Upper lobe of right lung (tissue), 1 donor: ENCODE measurements around the gene WDPCP. TPM values are rescaled to one million over a fixed set of nuclear protein-coding genes. Genes with fewer than 3 reads are reported as not detected.
"Not testable (repeated sequence)": the region's sequence is repeated elsewhere in the genome, so short reads cannot be mapped to it uniquely, and the experiment has no call there.

Experiments
- ATAC-seq: fragments of 200-7000 bp; cut with Tn5 transposase; one replicate; pipeline ENCODE4 v1.9.1; 2020; ENCODE audit warnings: mild to moderate bottlenecking, moderate library complexity
- DNase-seq: peaks from one replicate; pipeline ENCODE4 v3.0.0-alpha.2; 2020
- H3K27ac ChIP-seq: fragments of 200-600 bp; one replicate; pipeline ENCODE4 v1.8.0; 2022
- H3K27me3 ChIP-seq: fragments of 200-600 bp; one replicate; pipeline ENCODE4 v1.8.0; 2022; ENCODE audit warnings: mild to moderate bottlenecking
- H3K36me3 ChIP-seq: fragments of 200-600 bp; one replicate; pipeline ENCODE4 v1.8.0; 2022
- H3K4me1 ChIP-seq: fragments of 200-600 bp; one replicate; pipeline ENCODE4 v1.8.0; 2022
- H3K4me3 ChIP-seq: fragments of 200-600 bp; one replicate; pipeline ENCODE4 v1.8.0; 2022; ENCODE audit warnings: mild to moderate bottlenecking
- H3K9me3 ChIP-seq: fragments of 200-600 bp; one replicate; pipeline ENCODE4 v1.8.0; 2022
- CTCF ChIP-seq: fragments of 200-600 bp; IDR thresholded peaks from one replicate; pipeline ENCODE4 v1.8.0; 2022; ENCODE audit warnings: antibody characterized with exemption
- intact Hi-C: fragments of 100-400 bp; cut with DNase I; formaldehyde crosslinking; loops from one replicate; pipeline ENCODE4 v1.11.0; 2022
- total RNA-seq: library from RNA; stranded (reverse); fragmentation: NEBNext Ultra II Directional; extraction: Animal tissue kit (Norgen Biotek cat#: 25700); gene quantifications from one replicate; pipeline ENCODE4 v1.2.1, GENCODE V29; 2021
- donor health status: DM: no; HTN: yes; CAD: no; lungs with severe emphysema.

The WDPCP gene
- total RNA-seq, 1 donor from 2014 or later = 8.6 TPM

GRCh38 chr2:63576546-63576945 is 11.7 kb downstream of the WDPCP start:
- DNase-seq (no peak), ATAC-seq (no peak)
- no peaks in the 10 kb centered on the region for H3K9me3 ChIP-seq
- no peak overlapping the region for H3K27ac ChIP-seq
- no peak overlapping the region for H3K4me3 ChIP-seq
- H3K27me3 ChIP-seq = no peaks in the 10 kb centered on the region
- no peak for TF ChIP-seq CTCF
- no peaks in the 10 kb centered on the region for H3K4me1 ChIP-seq
- intact Hi-C loops = no loop called here
- no peaks in the 10 kb centered on the region for H3K36me3 ChIP-seq

- H3K4me1 ChIP-seq, ATAC-seq, H3K9me3 ChIP-seq, DNase-seq, H3K27me3 ChIP-seq, H3K4me3 ChIP-seq, H3K36me3 ChIP-seq, H3K27ac ChIP-seq, intact Hi-C loops: not testable (repeated sequence)
Observed at GRCh38 chr2:63573726-63574345, 14.4 kb downstream of the WDPCP start.

GRCh38 chr2:63573026-63573425 is 15.3 kb downstream of the WDPCP start:
- H3K36me3 ChIP-seq, H3K27ac ChIP-seq, H3K4me1 ChIP-seq, H3K4me3 ChIP-seq, intact Hi-C loops, H3K9me3 ChIP-seq, H3K27me3 ChIP-seq, DNase-seq, ATAC-seq: not testable (repeated sequence)

- no peaks in the 10 kb centered on the region for H3K4me1 ChIP-seq
- no peak for ATAC-seq
- no peaks in the 10 kb centered on the region for H3K9me3 ChIP-seq
- H3K27me3 ChIP-seq = no peaks in the 10 kb centered on the region
- H3K27ac ChIP-seq = no peak overlapping the region
- H3K4me3 ChIP-seq = no peak overlapping the region
- no peak for TF ChIP-seq CTCF
- no peak for DNase-seq
- no peaks in the 10 kb centered on the region for H3K36me3 ChIP-seq
- intact Hi-C loops = no loop called here
Observed at GRCh38 chr2:63572001-63572400, 16.3 kb downstream of the WDPCP start.

- no peaks in the 10 kb centered on the region for H3K27me3 ChIP-seq
- intact Hi-C loops = no loop called here
- H3K4me3 ChIP-seq = no peak overlapping the region
Observed at GRCh38 chr2:63571291-63571690, 17.0 kb downstream of the WDPCP start.

GRCh38 chr2:63569740-63570139 is 18.5 kb downstream of the WDPCP start:
- Histone ChIP-seq H3K4me3 (no peak overlapping the region), H3K27ac (no peak overlapping the region), H3K27me3 (no peaks in the 10 kb centered on the region), H3K9me3 (no peaks in the 10 kb centered on the region), H3K4me1 (no peaks in the 10 kb centered on the region), H3K36me3 (no peaks in the 10 kb centered on the region)
- intact Hi-C loops = no loop called here
- no peak for ATAC-seq
- no peak for DNase-seq
- no peak for TF ChIP-seq CTCF

More at GRCh38 chr2:63571291-63571690, 17.0 kb downstream of the WDPCP start:
- Histone ChIP-seq H3K27ac (no peak overlapping the region), H3K4me1 (no peaks in the 10 kb centered on the region), H3K36me3 (no peaks in the 10 kb centered on the region), H3K9me3 (no peaks in the 10 kb centered on the region)
- ATAC-seq (no peak), DNase-seq (no peak)
- TF ChIP-seq CTCF = no peak

- ATAC-seq (no peak), DNase-seq (no peak)
- Histone ChIP-seq H3K27me3 (no peaks in the 10 kb centered on the region), H3K4me3 (no peak overlapping the region), H3K27ac (no peak overlapping the region), H3K36me3 (no peaks in the 10 kb centered on the region), H3K9me3 (peaks cover 5% of the 10 kb centered on the region), H3K4me1 (no peaks in the 10 kb centered on the region)
- no peak for TF ChIP-seq CTCF
- intact Hi-C loops = no loop called here
Observed at GRCh38 chr2:63562751-63563150, 25.5 kb downstream of the WDPCP start.

- DNase-seq, H3K36me3 ChIP-seq, ATAC-seq, H3K9me3 ChIP-seq, intact Hi-C loops, H3K4me3 ChIP-seq, H3K27me3 ChIP-seq, H3K4me1 ChIP-seq, H3K27ac ChIP-seq: not testable (repeated sequence)
Observed at GRCh38 chr2:63558922-63559321, 29.4 kb downstream of the WDPCP start.

GRCh38 chr2:63557819-63558218 is 30.5 kb downstream of the WDPCP start:
- H3K36me3 ChIP-seq, ATAC-seq, intact Hi-C loops, H3K4me3 ChIP-seq, H3K27me3 ChIP-seq, H3K4me1 ChIP-seq, DNase-seq, H3K27ac ChIP-seq, H3K9me3 ChIP-seq: not testable (repeated sequence)
